H1 (cell line): ENCODE data around the gene C12orf42. TPM values are rescaled to one million over a fixed set of nuclear protein-coding genes. Genes with fewer than 3 reads are reported as not detected.

Source experiments
- CTCF ChIA-PET: fragments of 300-600 bp; sonication (Branson Sonifier 250); formaldehyde crosslinking; loops from one replicate; lab custom pipeline; 2021; ENCODE audit not compliant: partially characterized antibody; lab: Charles Lee
- POLR2A ChIA-PET: fragments of 300-600 bp; sonication (Branson Sonifier 250); formaldehyde crosslinking; loops from one replicate; lab custom pipeline; 2021; ENCODE audit warnings: inconsistent platforms; ENCODE audit not compliant: partially characterized antibody; lab: Charles Lee
- DNase-seq, 2 experiments: peaks; one replicate each; pipeline versions ENCODE4 v3.0.0 to v3.0.0-alpha.2; 2010 to 2022; ENCODE audit warnings: low spot score in 2 of 2, low read depth in 1 of 2, mixed read lengths in 1 of 2
- FAIRE-seq: peaks from 2 replicates; lab custom pipeline; 2011; peaks lifted over from hg19 to GRCh38; lab: Jason Lieb, UNC
- H2AFZ ChIP-seq: 2 replicates; pipeline ENCODE4 v1.8.1; 2012; ENCODE audit warnings: low read length, inconsistent platforms
- H2AK5ac ChIP-seq: 2 replicates; pipeline ENCODE4 v1.6.1; 2013; ENCODE audit warnings: low read depth, low read length
- H2BK120ac ChIP-seq: replicated peaks from 2 replicates; pipeline ENCODE3; 2013; ENCODE audit warnings: low read depth, low read length, inconsistent platforms
- H2BK12ac ChIP-seq: 2 replicates; pipeline ENCODE4 v1.6.1; 2013; ENCODE audit warnings: low read depth, low read length
- H2BK15ac ChIP-seq: 2 replicates; pipeline ENCODE4 v1.6.1; 2013; ENCODE audit warnings: low read length
- H2BK20ac ChIP-seq: 2 replicates; pipeline ENCODE4 v1.6.1; 2013; ENCODE audit warnings: low read length
- H2BK5ac ChIP-seq: 2 replicates; pipeline ENCODE4 v1.6.1; 2013; ENCODE audit warnings: low read depth, low read length
- H3K14ac ChIP-seq: 2 replicates; pipeline ENCODE4 v1.6.1; 2013; ENCODE audit warnings: inconsistent platforms; ENCODE audit not compliant: insufficient read length
- H3K18ac ChIP-seq: 2 replicates; pipeline ENCODE4 v1.6.1; 2013; ENCODE audit warnings: low read length; ENCODE audit errors: extremely low read depth
- H3K23ac ChIP-seq: 2 replicates; pipeline ENCODE4 v1.6.1; 2013; ENCODE audit warnings: inconsistent platforms; ENCODE audit not compliant: insufficient read length
- H3K23me2 ChIP-seq: 2 replicates; pipeline ENCODE4 v1.6.1; 2013; ENCODE audit warnings: low read depth, low read length
- H3K27ac ChIP-seq: 2 replicates; pipeline ENCODE4 v1.6.1; 2011; ENCODE audit warnings: low read depth, low read length, inconsistent platforms
- H3K27me3 ChIP-seq, 4 experiments: replicated peaks in 1 of 4; 1 replicate in 1 of 4; 2 replicates in 3 of 4; pipeline versions ENCODE4 v1.6.1 to v1.8.1; 2011 to 2013; ENCODE audit warnings: low read length in 3 of 4, mild to moderate bottlenecking in 3 of 4, inconsistent platforms in 2 of 4, mixed read lengths in 2 of 4, moderate library complexity in 1 of 4; ENCODE audit not compliant: control insufficient read depth in 3 of 4, insufficient read depth in 3 of 4; ENCODE audit errors: extremely low read depth in 1 of 4
- H3K36me3 ChIP-seq, 4 experiments: 2 replicates each; pipeline versions ENCODE4 v1.6.1 to v1.8.1; 2011 to 2013; ENCODE audit warnings: mild to moderate bottlenecking in 4 of 4, low read length in 3 of 4, moderate library complexity in 2 of 4, control low read depth in 1 of 4, inconsistent platforms in 1 of 4; ENCODE audit not compliant: insufficient read depth in 4 of 4, control insufficient read depth in 2 of 4
- H3K4ac ChIP-seq: replicated peaks from 2 replicates; pipeline ENCODE3; 2013; ENCODE audit warnings: low read length, low read depth, mixed read lengths, inconsistent platforms; ENCODE audit not compliant: insufficient read length
- H3K4me1 ChIP-seq, 4 experiments: replicated peaks in 1 of 4; 1 replicate in 1 of 4; 2 replicates in 3 of 4; pipeline versions ENCODE4 v1.6.1 to v1.8.1; 2011 to 2013; ENCODE audit warnings: low read length in 3 of 4, inconsistent platforms in 2 of 4, mixed read lengths in 1 of 4; ENCODE audit not compliant: insufficient read depth in 4 of 4, control insufficient read depth in 3 of 4
- H3K4me2 ChIP-seq, 2 experiments: 2 replicates each; pipeline versions ENCODE4 v1.6.1 to v1.8.1; 2011 to 2013; ENCODE audit warnings: low read depth in 2 of 2, low read length in 2 of 2, control low read depth in 1 of 2, inconsistent platforms in 1 of 2, mild to moderate bottlenecking in 1 of 2; ENCODE audit not compliant: insufficient read depth in 1 of 2
- H3K4me3 ChIP-seq, 4 experiments: fragments of 200-600, 300-600 bp in 1 of 4; sonication (generic), shearing (Covaris generic), sonication (Bioruptor Twin) in 1 of 4; 2 replicates each; pipeline versions ENCODE4 v1.5.1 to v1.8.1; 2011 to 2016; ENCODE audit warnings: low read length in 4 of 4, low read depth in 3 of 4, control low read depth in 2 of 4, inconsistent platforms in 2 of 4, mild to moderate bottlenecking in 2 of 4, mixed read lengths in 1 of 4, moderate library complexity in 1 of 4; ENCODE audit not compliant: insufficient read depth in 2 of 4; ENCODE audit errors: extremely low read depth in 1 of 4
- H3K56ac ChIP-seq: replicated peaks from 2 replicates; pipeline ENCODE3; 2013; ENCODE audit warnings: low read depth, mild to moderate bottlenecking, mixed read lengths, low read length, inconsistent platforms; ENCODE audit not compliant: insufficient read length
- H3K79me1 ChIP-seq: 2 replicates; pipeline ENCODE4 v1.6.1; 2013; ENCODE audit warnings: low read depth, low read length, control low read depth
- H3K79me2 ChIP-seq, 2 experiments: 2 replicates each; pipeline versions ENCODE4 v1.6.1 to v1.8.1; 2012 to 2013; ENCODE audit warnings: low read length in 2 of 2, mild to moderate bottlenecking in 2 of 2, inconsistent platforms in 1 of 2; ENCODE audit not compliant: insufficient read depth in 2 of 2, control insufficient read depth in 1 of 2
- H3K9ac ChIP-seq, 4 experiments: replicated peaks in 1 of 4; 1 replicate in 1 of 4; 2 replicates in 3 of 4; pipeline versions ENCODE4 v1.6.1 to v1.8.1; 2011 to 2013; ENCODE audit warnings: low read depth in 3 of 4, low read length in 3 of 4, control low read depth in 2 of 4, mild to moderate bottlenecking in 2 of 4, moderate library complexity in 2 of 4, inconsistent platforms in 1 of 4; ENCODE audit errors: extremely low read depth in 1 of 4
- H3K9me3 ChIP-seq, 2 experiments: 2 replicates each; pipeline versions ENCODE4 v1.6.1 to v1.8.1; 2012 to 2013; ENCODE audit warnings: mild to moderate bottlenecking in 2 of 2, moderate library complexity in 2 of 2, control low read depth in 1 of 2, inconsistent platforms in 1 of 2, low read depth in 1 of 2, low read length in 1 of 2, mixed read lengths in 1 of 2; ENCODE audit not compliant: insufficient read depth in 2 of 2
- H4K20me1 ChIP-seq, 2 experiments: replicated peaks in 1 of 2; 2 replicates each; pipeline versions ENCODE3 to v1.8.1; 2011 to 2013; ENCODE audit warnings: inconsistent platforms in 2 of 2, low read length in 2 of 2, mild to moderate bottlenecking in 1 of 2; ENCODE audit not compliant: insufficient read depth in 2 of 2, control insufficient read depth in 1 of 2
- H4K5ac ChIP-seq: 2 replicates; pipeline ENCODE4 v1.6.1; 2013; ENCODE audit warnings: low read length, low read depth, mixed read lengths, inconsistent platforms; ENCODE audit not compliant: insufficient read length
- H4K8ac ChIP-seq: 2 replicates; pipeline ENCODE4 v1.8.0; 2013; ENCODE audit warnings: mild to moderate bottlenecking, moderate library complexity, low read length, inconsistent platforms; ENCODE audit not compliant: insufficient read depth; ENCODE audit errors: extremely low read depth
- H4K91ac ChIP-seq: replicated peaks from 2 replicates; pipeline ENCODE3; 2013; ENCODE audit warnings: low read length, mixed read lengths, inconsistent platforms; ENCODE audit not compliant: insufficient read length
- CHD2 ChIP-seq: IDR thresholded peaks from 2 replicates; pipeline ENCODE4 v1.6.1; 2012; ENCODE audit warnings: low read length, improper control_type of control experiment
- CTBP2 ChIP-seq: IDR thresholded peaks from 2 replicates; pipeline ENCODE4 v1.7.0; 2011; ENCODE audit warnings: borderline replicate concordance, mild to moderate bottlenecking, moderate library complexity, mixed read lengths, low read length; ENCODE audit not compliant: insufficient read depth, insufficient read length
- GTF2F1 ChIP-seq: IDR thresholded peaks from 2 replicates; pipeline ENCODE4 v1.6.1; 2012; ENCODE audit warnings: low read depth, low read length, improper control_type of control experiment, borderline replicate concordance
- NRF1 ChIP-seq: IDR thresholded peaks from 2 replicates; pipeline ENCODE4 v1.6.1; 2011; ENCODE audit warnings: mild to moderate bottlenecking, low read depth, low read length, improper control_type of control experiment
- SIX5 ChIP-seq: IDR thresholded peaks from 2 replicates; pipeline ENCODE4 v1.6.1; 2011; ENCODE audit warnings: mild to moderate bottlenecking, low read depth, low read length
- TBP ChIP-seq: IDR thresholded peaks from 2 replicates; pipeline ENCODE4 v1.6.1; 2011; ENCODE audit warnings: low read depth, low read length, improper control_type of control experiment
- TCF12 ChIP-seq: IDR thresholded peaks from 2 replicates; pipeline ENCODE4 v1.6.1; 2011; ENCODE audit warnings: low read depth, mild to moderate bottlenecking, low read length
- WGBS, 2 experiments: shearing (Covaris generic) in 1 of 2; methylation state at CpG; one replicate each; pipeline versions ENCODE4 v1.1.6 to v1.1.7; 2013 to 2015; ENCODE audit warnings: low lambda C conversion rate in 2 of 2, mixed read lengths in 2 of 2, inconsistent platforms in 1 of 2, low coverage in 1 of 2, missing lambda C conversion rate in 1 of 2; ENCODE audit not compliant: insufficient replicate concordance in 2 of 2, insufficient coverage in 1 of 2, insufficient read length in 1 of 2; ENCODE audit errors: extremely low coverage in 1 of 2, missing lambda C conversion rate in 1 of 2; 5-methylcytosine and 5-hydroxymethylcytosine counted together
- polyA plus RNA-seq, 7 experiments: library from polyadenylated mRNA; depleted of rRNA in 3 of 7; stranded (reverse) in 5 of 7; unstranded in 2 of 7; fragments of >200 nt in 5 of 7; fragments of 200-250 nt in 2 of 7; gene quantifications; 1 replicate in 5 of 7; 2 replicates in 1 of 7; 4 replicates in 1 of 7; pipeline versions ENCODE4 v1.2.1 to v1.2.3, GENCODE V29; 2011 to 2013; ENCODE audit warnings: missing spikeins in 2 of 7, mixed read lengths in 2 of 7
- total RNA-seq: library from RNA; stranded (reverse); fragmentation: NEBNext Ultra II Directional; extraction: Animal tissue kit (Norgen Biotek cat#: 25700); gene quantifications from 2 replicates; pipeline ENCODE4 v1.2.1, GENCODE V29; 2021
- TF ChIP-seq, protein P1 (sequence below): IDR thresholded peaks from 2 replicates; pipeline ENCODE4 v1.6.1; 2011; ENCODE audit warnings: low read depth, mild to moderate bottlenecking, low read length; ENCODE audit not compliant: insufficient read depth

Gene C12orf42
- total and polyA plus RNA-seq, 2 of the 8 experiments (the other 6 are each of a cell fraction or from before 2014, with no cell fraction given): 0.05 TPM; not detected in 1

DNA sequence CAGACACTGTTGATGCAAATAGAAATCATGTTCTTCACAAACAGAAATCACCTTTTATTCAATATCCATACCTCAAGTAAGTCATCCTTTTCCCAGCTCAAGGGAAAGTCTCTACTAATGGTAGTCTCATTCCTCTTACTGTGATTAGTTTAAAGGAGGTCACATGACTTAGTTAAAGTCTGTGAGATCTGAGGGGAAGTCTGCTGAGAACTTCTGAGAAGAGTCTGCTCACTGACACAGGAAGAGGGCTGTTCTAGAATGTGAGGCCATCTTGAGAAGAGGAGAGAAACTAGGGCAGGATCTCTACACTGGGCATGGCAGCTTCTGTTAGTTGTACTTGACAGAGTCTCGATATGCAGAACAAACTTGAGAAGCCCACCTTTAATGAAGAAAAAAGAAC lies 146.8 kb downstream of the C12orf42 start:
- no peak overlapping the region for H3K27ac ChIP-seq
- H2BK120ac ChIP-seq: no peak overlapping the region
- no peak overlapping the region for H2AK5ac ChIP-seq
- no peak for FAIRE-seq
- no peaks in the 10 kb centered on the region; a peak in 1 of 8 replicates for H3K36me3 ChIP-seq
- H3K23me2 ChIP-seq: no peaks in the 10 kb centered on the region
- H3K4me1 ChIP-seq: no peaks in the 10 kb centered on the region
- no peak overlapping the region for H2BK15ac ChIP-seq
- no peak overlapping the region for H3K18ac ChIP-seq
- WGBS, 2 experiments: 100% methylated on average over 1 of the region's 1 CpG; no CpG with 5 or more reads in 1 of the 2 experiments
- H3K79me2 ChIP-seq: no peaks in the 10 kb centered on the region
- H4K20me1 ChIP-seq: no peaks in the 10 kb centered on the region
- H4K5ac ChIP-seq: no peak overlapping the region
- H3K4me3 ChIP-seq: no peak overlapping the region
- H4K91ac ChIP-seq: no peak overlapping the region
- H2AFZ ChIP-seq: no peak overlapping the region
- no peak overlapping the region for H2BK5ac ChIP-seq
- no peak overlapping the region for H4K8ac ChIP-seq
- no peak for TF ChIP-seq SIX5
- no peak for TF ChIP-seq CHD2
- TF ChIP-seq TBP: no peak
- no peak for TF ChIP-seq NRF1
- TF ChIP-seq CTBP2: no peak
- TF ChIP-seq TCF12: no peak
- TF ChIP-seq GTF2F1: no peak
- TF ChIP-seq, protein P1, sequence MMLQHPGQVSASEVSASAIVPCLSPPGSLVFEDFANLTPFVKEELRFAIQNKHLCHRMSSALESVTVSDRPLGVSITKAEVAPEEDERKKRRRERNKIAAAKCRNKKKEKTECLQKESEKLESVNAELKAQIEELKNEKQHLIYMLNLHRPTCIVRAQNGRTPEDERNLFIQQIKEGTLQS: no peak
- no peak overlapping the region for H3K56ac ChIP-seq
- no peaks in the 10 kb centered on the region for H3K27me3 ChIP-seq
- no peaks in the 10 kb centered on the region for H3K9me3 ChIP-seq
- H2BK12ac ChIP-seq: no peak overlapping the region
- no peak overlapping the region for H3K23ac ChIP-seq
- no peak overlapping the region for H3K4me2 ChIP-seq
- ChIA-PET POLR2A (no interaction called here), CTCF (no interaction called here)
- H3K14ac ChIP-seq: no peak overlapping the region
- DNase-seq: no peak
- no peak overlapping the region for H3K4ac ChIP-seq
- no peaks in the 10 kb centered on the region for H3K79me1 ChIP-seq
- H2BK20ac ChIP-seq: no peak overlapping the region
- no peak overlapping the region for H3K9ac ChIP-seq
